GM06990 (cell line): Measurements from ENCODE around the gene ADAMTS12.

Experiments used
- DNase-seq: peaks from one replicate; pipeline ENCODE4 v3.0.0-alpha.2; 2011; ENCODE audit not compliant: insufficient read length; ENCODE audit errors: extremely low read depth
- H3K27me3 ChIP-seq: replicated peaks from 2 replicates; pipeline ENCODE4 v1.6.0; 2011; ENCODE audit warnings: low read length; ENCODE audit not compliant: control insufficient read depth, insufficient read depth
- H3K36me3 ChIP-seq: 2 replicates; pipeline ENCODE4 v1.5.1; 2011; ENCODE audit warnings: low read length; ENCODE audit not compliant: control insufficient read depth, insufficient read depth
- H3K4me3 ChIP-seq: replicated peaks from 2 replicates; pipeline ENCODE4 v1.5.1; 2011; ENCODE audit warnings: low read depth, mild to moderate bottlenecking, control low read depth, low read length
- TF ChIP-seq, protein P1 (sequence below): IDR thresholded peaks from 2 replicates; pipeline ENCODE4 v1.5.1; 2011; ENCODE audit warnings: low read length, control low read depth, mild to moderate bottlenecking, inconsistent platforms; ENCODE audit not compliant: insufficient read depth, poor library complexity, severe bottlenecking

The ADAMTS12 gene

DNA sequence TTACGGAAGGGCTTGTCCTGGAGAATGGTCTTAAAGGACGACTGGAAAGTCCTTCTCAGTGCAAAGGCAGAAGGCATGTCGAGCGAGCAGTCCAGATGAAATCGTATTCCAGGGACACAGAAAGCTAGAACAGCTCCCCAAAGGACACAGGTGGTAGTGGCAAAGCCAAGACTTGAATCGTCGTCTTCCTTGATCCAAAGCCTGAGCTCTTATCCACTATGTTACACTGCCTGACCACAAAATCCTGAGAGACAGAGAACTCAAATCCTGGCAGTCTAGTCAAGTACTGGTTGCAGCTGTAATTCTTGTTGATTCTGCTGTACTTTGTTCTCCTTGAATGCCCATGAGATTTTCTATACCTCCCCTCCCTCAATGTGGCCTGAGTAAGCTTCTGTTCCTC is 252.3 kb downstream of the ADAMTS12 start:
- TF ChIP-seq, protein P1, sequence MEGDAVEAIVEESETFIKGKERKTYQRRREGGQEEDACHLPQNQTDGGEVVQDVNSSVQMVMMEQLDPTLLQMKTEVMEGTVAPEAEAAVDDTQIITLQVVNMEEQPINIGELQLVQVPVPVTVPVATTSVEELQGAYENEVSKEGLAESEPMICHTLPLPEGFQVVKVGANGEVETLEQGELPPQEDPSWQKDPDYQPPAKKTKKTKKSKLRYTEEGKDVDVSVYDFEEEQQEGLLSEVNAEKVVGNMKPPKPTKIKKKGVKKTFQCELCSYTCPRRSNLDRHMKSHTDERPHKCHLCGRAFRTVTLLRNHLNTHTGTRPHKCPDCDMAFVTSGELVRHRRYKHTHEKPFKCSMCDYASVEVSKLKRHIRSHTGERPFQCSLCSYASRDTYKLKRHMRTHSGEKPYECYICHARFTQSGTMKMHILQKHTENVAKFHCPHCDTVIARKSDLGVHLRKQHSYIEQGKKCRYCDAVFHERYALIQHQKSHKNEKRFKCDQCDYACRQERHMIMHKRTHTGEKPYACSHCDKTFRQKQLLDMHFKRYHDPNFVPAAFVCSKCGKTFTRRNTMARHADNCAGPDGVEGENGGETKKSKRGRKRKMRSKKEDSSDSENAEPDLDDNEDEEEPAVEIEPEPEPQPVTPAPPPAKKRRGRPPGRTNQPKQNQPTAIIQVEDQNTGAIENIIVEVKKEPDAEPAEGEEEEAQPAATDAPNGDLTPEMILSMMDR, result no peak
- H3K4me3 ChIP-seq, result no peak overlapping the region
- H3K27me3 ChIP-seq, result no peaks in the 10 kb centered on the region
- no peak for DNase-seq
- no peaks in the 10 kb centered on the region; the same call in 1 of the 2 replicates for H3K36me3 ChIP-seq

DNA sequence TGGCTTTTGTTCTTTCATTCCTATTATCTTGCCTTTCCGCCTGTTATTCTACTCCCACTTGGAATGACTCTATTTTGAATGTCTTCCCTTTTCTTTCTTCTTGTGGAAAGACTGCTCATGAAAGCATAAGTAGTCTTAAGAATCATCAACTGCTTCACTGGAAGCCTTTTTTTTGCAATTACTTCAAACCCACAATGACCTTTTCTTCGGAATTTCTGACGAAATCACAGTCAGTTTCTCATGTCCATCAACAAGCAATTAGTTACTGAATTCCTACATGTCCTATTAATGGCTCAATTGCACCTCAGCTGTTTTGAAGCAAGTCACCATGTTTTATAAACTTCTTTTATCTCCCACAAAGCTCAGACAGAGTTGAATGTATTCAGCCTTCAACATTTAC is 254.8 kb downstream of the ADAMTS12 start:
- Histone ChIP-seq H3K36me3 (no peaks in the 10 kb centered on the region; the same call in none of the 2 replicates), H3K27me3 (no peaks in the 10 kb centered on the region), H3K4me3 (no peak overlapping the region)
- no peak for DNase-seq
- TF ChIP-seq, protein P1, result no peak

DNA sequence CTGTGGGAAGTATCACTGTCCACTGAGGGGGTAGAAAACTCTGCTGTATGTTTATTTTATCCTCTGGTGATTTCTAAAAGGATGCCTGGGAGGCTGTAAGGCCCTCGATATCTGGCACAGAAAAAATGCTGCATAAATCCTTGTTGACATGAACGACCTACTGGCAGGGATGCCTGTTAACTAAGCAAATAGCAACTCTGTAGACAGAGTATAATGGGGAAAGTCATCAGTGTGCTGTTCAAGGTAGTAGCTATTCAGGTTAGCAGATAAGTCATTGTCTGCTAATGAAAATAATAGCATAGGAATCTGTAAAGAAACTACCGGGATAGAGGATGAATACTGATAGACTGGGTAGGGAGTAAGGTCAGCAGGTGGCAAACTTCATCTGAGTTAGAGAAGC is 256.2 kb downstream of the ADAMTS12 start:
- Histone ChIP-seq H3K36me3 (no peaks in the 10 kb centered on the region; the same call in none of the 2 replicates), H3K4me3 (no peak overlapping the region), H3K27me3 (no peaks in the 10 kb centered on the region)
- no peak for DNase-seq
- TF ChIP-seq, protein P1, result no peak

DNA sequence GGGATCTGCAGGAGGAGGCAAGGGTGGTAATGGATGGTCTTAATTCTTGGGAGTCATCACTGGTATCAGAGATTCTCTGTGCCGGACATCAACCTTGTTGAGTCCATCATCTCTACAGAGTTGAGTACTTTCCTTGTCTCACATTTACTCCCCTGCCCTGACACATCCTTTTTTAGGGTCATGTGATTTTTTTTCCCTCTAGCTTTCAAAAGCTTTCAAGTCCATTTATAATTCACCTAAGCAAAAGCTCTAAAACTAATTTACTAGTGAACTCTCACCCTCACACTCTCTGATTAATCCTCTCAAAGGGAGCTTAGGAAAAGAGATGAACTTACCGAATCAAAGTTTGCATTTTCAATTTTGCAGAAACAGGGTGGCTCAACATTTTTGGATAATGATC is 258.1 kb downstream of the ADAMTS12 start:
- no peaks in the 10 kb centered on the region for H3K27me3 ChIP-seq
- H3K4me3 ChIP-seq, result no peak overlapping the region
- no peak for DNase-seq
- TF ChIP-seq, protein P1, result no peak
- no peaks in the 10 kb centered on the region; the same call in 1 of the 2 replicates for H3K36me3 ChIP-seq

DNA sequence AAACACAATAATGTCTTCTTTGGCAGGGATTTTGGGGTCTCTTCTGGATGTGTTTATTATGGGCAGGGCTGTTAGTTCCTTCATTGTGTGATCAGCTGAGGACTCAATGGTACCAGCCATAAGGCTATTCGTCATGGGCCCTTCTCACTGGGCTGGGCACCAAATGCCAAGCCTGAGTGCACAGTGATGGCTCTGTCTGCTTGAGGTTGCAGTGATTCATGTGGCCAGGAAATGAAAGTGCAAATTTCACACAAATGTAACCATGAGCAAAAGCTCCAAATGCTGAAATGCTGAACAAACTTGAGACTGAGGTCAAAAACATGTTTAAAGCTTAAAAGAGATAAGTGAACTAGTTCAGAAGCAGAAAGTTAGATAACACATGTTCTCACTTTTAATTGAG is 260.0 kb downstream of the ADAMTS12 start:
- TF ChIP-seq, protein P1, result no peak
- Histone ChIP-seq H3K27me3 (no peaks in the 10 kb centered on the region), H3K36me3 (no peaks in the 10 kb centered on the region; the same call in 1 of the 2 replicates), H3K4me3 (no peak overlapping the region)
- peak; percentile 53 for DNase-seq

DNA sequence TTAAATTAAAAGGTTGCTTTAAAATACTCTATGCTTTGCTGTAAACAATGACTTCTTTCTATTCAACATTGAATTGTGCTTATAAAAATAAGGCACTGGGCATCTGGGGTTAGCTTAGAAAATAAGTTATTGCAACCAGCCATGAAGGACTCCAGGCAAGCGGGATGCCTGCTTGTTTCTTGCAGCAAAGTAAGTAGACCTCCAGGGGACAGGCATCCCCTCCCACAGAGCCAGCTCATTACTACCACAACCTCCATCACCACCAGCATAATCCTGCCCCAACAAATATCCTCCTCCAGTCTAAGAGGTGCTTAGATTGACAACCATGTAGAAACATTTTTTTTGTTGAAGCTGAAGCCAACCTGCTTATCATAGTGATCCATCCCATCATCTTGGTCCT is 260.7 kb downstream of the ADAMTS12 start:
- no peak overlapping the region for H3K4me3 ChIP-seq
- TF ChIP-seq, protein P1, result no peak
- no peaks in the 10 kb centered on the region; the same call in 1 of the 2 replicates for H3K36me3 ChIP-seq
- H3K27me3 ChIP-seq, result no peaks in the 10 kb centered on the region
- no peak for DNase-seq
